HepG2 (cell line): ENCODE results near the gene MAN1C1.

Experiments used
- POLR2AphosphoS5 ChIP-seq: IDR thresholded peaks from 2 replicates; pipeline ENCODE4 v1.6.1; 2012; ENCODE audit warnings: low read depth, low read length
- RXRA ChIP-seq: sonication (generic); formaldehyde crosslinking; IDR thresholded peaks from 2 replicates; pipeline ENCODE4 v1.5.1; 2020; ENCODE audit warnings: missing genetic modification reagents
- ZFP82 ChIP-seq: sonication (generic); formaldehyde crosslinking; IDR thresholded peaks from 2 replicates; pipeline ENCODE4 v1.5.1; 2020; ENCODE audit warnings: mild to moderate bottlenecking, missing genetic modification reagents, borderline replicate concordance
- ZNF138 ChIP-seq: sonication (generic); formaldehyde crosslinking; IDR thresholded peaks from 2 replicates; pipeline ENCODE4 v1.5.0; 2020; ENCODE audit warnings: mild to moderate bottlenecking, low read depth, missing genetic modification reagents
- TF ChIP-seq, protein P1 (sequence below): sonication (generic); formaldehyde crosslinking; IDR thresholded peaks from 2 replicates; pipeline ENCODE4 v1.5.0; 2020; ENCODE audit warnings: mild to moderate bottlenecking, missing genetic modification reagents
- TF ChIP-seq, protein P2 (sequence below): sonication (generic); formaldehyde crosslinking; IDR thresholded peaks from 2 replicates; pipeline ENCODE4 v1.5.0; 2020; ENCODE audit warnings: mild to moderate bottlenecking, missing genetic modification reagents, moderate library complexity

DNA sequence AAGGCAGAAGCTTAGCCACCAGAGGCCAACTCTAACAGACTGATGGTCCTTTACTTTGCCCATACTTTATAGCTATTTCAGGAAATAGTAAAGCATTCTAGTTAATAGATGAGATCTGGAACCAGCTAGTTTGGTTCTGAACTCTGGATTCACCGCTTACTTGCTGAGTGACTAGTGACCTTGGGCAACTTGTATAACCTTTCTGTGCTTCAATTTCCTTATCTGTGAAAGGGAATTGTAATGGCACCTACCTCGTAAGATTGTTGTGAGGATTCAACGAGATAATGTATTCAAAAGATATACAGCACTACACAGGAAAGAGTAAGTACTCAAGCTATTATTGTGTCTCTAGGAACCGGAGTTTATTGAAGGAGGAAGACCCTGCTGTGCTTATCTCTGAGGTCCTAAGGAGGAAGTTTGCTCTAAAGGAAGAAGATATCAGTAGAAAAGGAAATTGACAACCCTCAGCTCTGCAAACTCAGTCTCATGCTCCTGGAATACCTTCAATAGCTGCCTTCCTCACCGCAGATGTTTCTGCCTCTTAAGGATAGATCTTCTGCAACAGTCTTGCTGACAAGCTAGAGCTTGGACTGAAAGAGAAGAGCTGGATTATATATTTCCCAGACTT, 215.1 kb downstream of the MAN1C1 start:
- TF ChIP-seq ZFP82 (CRISPR knock-in tag) (no peak), ZNF138 (CRISPR knock-in tag) (no peak), POLR2AphosphoS5 (no peak), RXRA (CRISPR knock-in tag) (no peak)
- TF ChIP-seq, protein P1, sequence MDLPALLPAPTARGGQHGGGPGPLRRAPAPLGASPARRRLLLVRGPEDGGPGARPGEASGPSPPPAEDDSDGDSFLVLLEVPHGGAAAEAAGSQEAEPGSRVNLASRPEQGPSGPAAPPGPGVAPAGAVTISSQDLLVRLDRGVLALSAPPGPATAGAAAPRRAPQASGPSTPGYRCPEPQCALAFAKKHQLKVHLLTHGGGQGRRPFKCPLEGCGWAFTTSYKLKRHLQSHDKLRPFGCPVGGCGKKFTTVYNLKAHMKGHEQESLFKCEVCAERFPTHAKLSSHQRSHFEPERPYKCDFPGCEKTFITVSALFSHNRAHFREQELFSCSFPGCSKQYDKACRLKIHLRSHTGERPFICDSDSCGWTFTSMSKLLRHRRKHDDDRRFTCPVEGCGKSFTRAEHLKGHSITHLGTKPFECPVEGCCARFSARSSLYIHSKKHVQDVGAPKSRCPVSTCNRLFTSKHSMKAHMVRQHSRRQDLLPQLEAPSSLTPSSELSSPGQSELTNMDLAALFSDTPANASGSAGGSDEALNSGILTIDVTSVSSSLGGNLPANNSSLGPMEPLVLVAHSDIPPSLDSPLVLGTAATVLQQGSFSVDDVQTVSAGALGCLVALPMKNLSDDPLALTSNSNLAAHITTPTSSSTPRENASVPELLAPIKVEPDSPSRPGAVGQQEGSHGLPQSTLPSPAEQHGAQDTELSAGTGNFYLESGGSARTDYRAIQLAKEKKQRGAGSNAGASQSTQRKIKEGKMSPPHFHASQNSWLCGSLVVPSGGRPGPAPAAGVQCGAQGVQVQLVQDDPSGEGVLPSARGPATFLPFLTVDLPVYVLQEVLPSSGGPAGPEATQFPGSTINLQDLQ (CRISPR knock-in tag) = no peak
- TF ChIP-seq, protein P2, sequence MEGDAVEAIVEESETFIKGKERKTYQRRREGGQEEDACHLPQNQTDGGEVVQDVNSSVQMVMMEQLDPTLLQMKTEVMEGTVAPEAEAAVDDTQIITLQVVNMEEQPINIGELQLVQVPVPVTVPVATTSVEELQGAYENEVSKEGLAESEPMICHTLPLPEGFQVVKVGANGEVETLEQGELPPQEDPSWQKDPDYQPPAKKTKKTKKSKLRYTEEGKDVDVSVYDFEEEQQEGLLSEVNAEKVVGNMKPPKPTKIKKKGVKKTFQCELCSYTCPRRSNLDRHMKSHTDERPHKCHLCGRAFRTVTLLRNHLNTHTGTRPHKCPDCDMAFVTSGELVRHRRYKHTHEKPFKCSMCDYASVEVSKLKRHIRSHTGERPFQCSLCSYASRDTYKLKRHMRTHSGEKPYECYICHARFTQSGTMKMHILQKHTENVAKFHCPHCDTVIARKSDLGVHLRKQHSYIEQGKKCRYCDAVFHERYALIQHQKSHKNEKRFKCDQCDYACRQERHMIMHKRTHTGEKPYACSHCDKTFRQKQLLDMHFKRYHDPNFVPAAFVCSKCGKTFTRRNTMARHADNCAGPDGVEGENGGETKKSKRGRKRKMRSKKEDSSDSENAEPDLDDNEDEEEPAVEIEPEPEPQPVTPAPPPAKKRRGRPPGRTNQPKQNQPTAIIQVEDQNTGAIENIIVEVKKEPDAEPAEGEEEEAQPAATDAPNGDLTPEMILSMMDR = no peak
